HG02571 (cell line): Measurements from ENCODE around the gene FOXL1.
"Not testable (repeated sequence)": the region's sequence is repeated elsewhere in the genome, so short reads cannot be mapped to it uniquely, and the experiment has no call there.

ENCODE experiments used
- ATAC-seq: cut with Tn5 transposase; IDR thresholded peaks from one replicate; pipeline ENCODE4 v1.9.1; 2021; ENCODE audit warnings: mild to moderate bottlenecking, moderate library complexity; ENCODE audit not compliant: unreplicated experiment

FOXL1 gene

GRCh38 chr16:86579268-86580062 is 1.1 kb downstream of the FOXL1 start:
- no peak for ATAC-seq

GRCh38 chr16:86580063-86580790 is 1.9 kb downstream of the FOXL1 start:
- no peak for ATAC-seq

- no peak for ATAC-seq
These were observed 2.4 kb downstream of the FOXL1 start for GRCh38 chr16:86580791-86581170.

GRCh38 chr16:86581458-86581857 is 3.1 kb downstream of the FOXL1 start:
- no peak for ATAC-seq

GRCh38 chr16:86584071-86584685 is 5.8 kb downstream of the FOXL1 start:
- no peak for ATAC-seq

- ATAC-seq = no peak
These were observed 6.7 kb downstream of the FOXL1 start for GRCh38 chr16:86584726-86585721.

- ATAC-seq = no peak
These were observed 7.7 kb downstream of the FOXL1 start for GRCh38 chr16:86585821-86586611.

GRCh38 chr16:86587487-86587886 is 9.1 kb downstream of the FOXL1 start:
- no peak for ATAC-seq

- ATAC-seq = not testable (repeated sequence)
These were observed 9.6 kb downstream of the FOXL1 start for GRCh38 chr16:86587955-86588354.

- no peak for ATAC-seq
These were observed 12.3 kb downstream of the FOXL1 start for GRCh38 chr16:86590501-86591144.

GRCh38 chr16:86591270-86591669 is 12.9 kb downstream of the FOXL1 start:
- no peak for ATAC-seq

- ATAC-seq = no peak
These were observed 15.7 kb downstream of the FOXL1 start for GRCh38 chr16:86593913-86594620.

GRCh38 chr16:86594721-86595120 is 16.4 kb downstream of the FOXL1 start:
- no peak for ATAC-seq

GRCh38 chr16:86595983-86596605 is 17.7 kb downstream of the FOXL1 start:
- no peak for ATAC-seq

GRCh38 chr16:86597126-86597879 is 19.0 kb downstream of the FOXL1 start:
- ATAC-seq = no peak

GRCh38 chr16:86597880-86598606 is 19.7 kb downstream of the FOXL1 start:
- ATAC-seq = no peak
